ENCODE results near the gene PGD.

DNA sequence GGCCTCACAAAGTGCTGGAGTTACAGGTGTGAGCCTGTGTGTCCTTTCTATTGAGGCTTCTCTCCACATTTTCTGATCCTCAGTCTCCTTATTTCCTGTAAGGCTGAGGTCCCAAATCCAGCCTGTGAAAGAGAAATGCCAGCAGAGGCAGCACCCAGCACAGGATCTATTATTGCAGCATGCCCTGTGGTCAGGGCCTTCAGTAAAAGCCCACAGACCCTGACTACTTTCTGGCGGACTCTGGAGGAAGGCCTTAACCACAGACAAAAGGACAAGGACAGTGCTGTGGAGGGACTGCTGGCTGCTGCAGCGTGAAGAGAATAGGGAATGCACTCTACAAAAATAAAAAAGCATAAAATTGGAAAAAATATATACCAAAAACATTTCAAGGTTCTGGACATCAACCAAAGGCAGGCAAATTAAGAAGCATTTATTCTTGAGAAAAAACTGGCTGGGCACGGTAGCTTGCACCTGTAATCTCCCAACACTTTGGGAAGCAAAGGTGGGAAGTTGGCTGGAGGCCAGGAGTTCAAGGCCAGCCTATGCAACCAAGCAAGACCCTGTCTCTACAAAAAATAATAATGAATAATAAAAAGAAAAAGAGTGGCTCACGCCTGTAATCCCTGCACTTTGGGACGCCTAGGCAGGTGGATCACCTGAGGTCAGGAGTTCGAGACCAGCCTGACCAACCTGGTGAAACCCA is 9.4 kb upstream of the PGD start:
- TF ChIP-seq, protein P1, sequence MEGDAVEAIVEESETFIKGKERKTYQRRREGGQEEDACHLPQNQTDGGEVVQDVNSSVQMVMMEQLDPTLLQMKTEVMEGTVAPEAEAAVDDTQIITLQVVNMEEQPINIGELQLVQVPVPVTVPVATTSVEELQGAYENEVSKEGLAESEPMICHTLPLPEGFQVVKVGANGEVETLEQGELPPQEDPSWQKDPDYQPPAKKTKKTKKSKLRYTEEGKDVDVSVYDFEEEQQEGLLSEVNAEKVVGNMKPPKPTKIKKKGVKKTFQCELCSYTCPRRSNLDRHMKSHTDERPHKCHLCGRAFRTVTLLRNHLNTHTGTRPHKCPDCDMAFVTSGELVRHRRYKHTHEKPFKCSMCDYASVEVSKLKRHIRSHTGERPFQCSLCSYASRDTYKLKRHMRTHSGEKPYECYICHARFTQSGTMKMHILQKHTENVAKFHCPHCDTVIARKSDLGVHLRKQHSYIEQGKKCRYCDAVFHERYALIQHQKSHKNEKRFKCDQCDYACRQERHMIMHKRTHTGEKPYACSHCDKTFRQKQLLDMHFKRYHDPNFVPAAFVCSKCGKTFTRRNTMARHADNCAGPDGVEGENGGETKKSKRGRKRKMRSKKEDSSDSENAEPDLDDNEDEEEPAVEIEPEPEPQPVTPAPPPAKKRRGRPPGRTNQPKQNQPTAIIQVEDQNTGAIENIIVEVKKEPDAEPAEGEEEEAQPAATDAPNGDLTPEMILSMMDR (IDR thresholded peaks at IDR 0.05; ENCODE audit: poor library complexity, severe bottlenecking): no peak
- TF ChIP-seq EP300 (conservative IDR thresholded peaks at IDR 0.05; ENCODE audit: poor library complexity, severe bottlenecking): no peak
- no peak for TF ChIP-seq POLR2AphosphoS5 (IDR thresholded peaks at IDR 0.05)
- TF ChIP-seq, protein P2, sequence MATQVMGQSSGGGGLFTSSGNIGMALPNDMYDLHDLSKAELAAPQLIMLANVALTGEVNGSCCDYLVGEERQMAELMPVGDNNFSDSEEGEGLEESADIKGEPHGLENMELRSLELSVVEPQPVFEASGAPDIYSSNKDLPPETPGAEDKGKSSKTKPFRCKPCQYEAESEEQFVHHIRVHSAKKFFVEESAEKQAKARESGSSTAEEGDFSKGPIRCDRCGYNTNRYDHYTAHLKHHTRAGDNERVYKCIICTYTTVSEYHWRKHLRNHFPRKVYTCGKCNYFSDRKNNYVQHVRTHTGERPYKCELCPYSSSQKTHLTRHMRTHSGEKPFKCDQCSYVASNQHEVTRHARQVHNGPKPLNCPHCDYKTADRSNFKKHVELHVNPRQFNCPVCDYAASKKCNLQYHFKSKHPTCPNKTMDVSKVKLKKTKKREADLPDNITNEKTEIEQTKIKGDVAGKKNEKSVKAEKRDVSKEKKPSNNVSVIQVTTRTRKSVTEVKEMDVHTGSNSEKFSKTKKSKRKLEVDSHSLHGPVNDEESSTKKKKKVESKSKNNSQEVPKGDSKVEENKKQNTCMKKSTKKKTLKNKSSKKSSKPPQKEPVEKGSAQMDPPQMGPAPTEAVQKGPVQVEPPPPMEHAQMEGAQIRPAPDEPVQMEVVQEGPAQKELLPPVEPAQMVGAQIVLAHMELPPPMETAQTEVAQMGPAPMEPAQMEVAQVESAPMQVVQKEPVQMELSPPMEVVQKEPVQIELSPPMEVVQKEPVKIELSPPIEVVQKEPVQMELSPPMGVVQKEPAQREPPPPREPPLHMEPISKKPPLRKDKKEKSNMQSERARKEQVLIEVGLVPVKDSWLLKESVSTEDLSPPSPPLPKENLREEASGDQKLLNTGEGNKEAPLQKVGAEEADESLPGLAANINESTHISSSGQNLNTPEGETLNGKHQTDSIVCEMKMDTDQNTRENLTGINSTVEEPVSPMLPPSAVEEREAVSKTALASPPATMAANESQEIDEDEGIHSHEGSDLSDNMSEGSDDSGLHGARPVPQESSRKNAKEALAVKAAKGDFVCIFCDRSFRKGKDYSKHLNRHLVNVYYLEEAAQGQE (IDR thresholded peaks at IDR 0.05; ENCODE audit: borderline replicate concordance): no peak
- no peak for TF ChIP-seq EZH2 (IDR thresholded peaks at IDR 0.05; ENCODE audit: borderline replicate concordance, insufficient read depth, low read length, poor library complexity, severe bottlenecking)
- TF ChIP-seq RAD21 (conservative IDR thresholded peaks at IDR 0.05): no peak
- TF ChIP-seq SMC3 (conservative IDR thresholded peaks at IDR 0.05; ENCODE audit: poor library complexity): no peak
- no peak for TF ChIP-seq MXI1 (conservative IDR thresholded peaks at IDR 0.05; ENCODE audit: poor library complexity, severe bottlenecking)
- no peak for TF ChIP-seq TAF1 (IDR thresholded peaks at IDR 0.05; ENCODE audit: low read depth)

All from neural cell (in vitro differentiated cells).